GM19467 (cell line): Measurements from ENCODE around the gene EVL.

ENCODE experiments used
- ATAC-seq: cut with Tn5 transposase; IDR thresholded peaks from one replicate; pipeline ENCODE4 v1.9.1; 2021; ENCODE audit warnings: mild to moderate bottlenecking, moderate library complexity; ENCODE audit not compliant: unreplicated experiment

Gene EVL

GRCh38 chr14:100122481-100123223 lies 57.4 kb downstream of the EVL start:
- no peak for ATAC-seq

- no peak for ATAC-seq
These were observed 58.4 kb downstream of the EVL start for GRCh38 chr14:100123618-100124017.

- no peak for ATAC-seq
These were observed 59.4 kb downstream of the EVL start for GRCh38 chr14:100124551-100125088.

- ATAC-seq, result no peak
These were observed 61.2 kb downstream of the EVL start for GRCh38 chr14:100126401-100126800.

GRCh38 chr14:100127853-100128455 lies 62.7 kb downstream of the EVL start:
- ATAC-seq, result no peak

GRCh38 chr14:100128688-100129087 lies 63.5 kb downstream of the EVL start:
- ATAC-seq, result no peak

- no peak for ATAC-seq
These were observed 64.0 kb downstream of the EVL start for GRCh38 chr14:100129161-100129589.

GRCh38 chr14:100130521-100130920 lies 65.3 kb downstream of the EVL start:
- no peak for ATAC-seq

GRCh38 chr14:100131181-100131580 lies 66.0 kb downstream of the EVL start:
- no peak for ATAC-seq

GRCh38 chr14:100132161-100132902 lies 67.1 kb downstream of the EVL start:
- ATAC-seq, result no peak

- ATAC-seq, result no peak
These were observed 67.8 kb downstream of the EVL start for GRCh38 chr14:100132903-100133510.

- ATAC-seq, result no peak
These were observed 69.4 kb downstream of the EVL start for GRCh38 chr14:100134586-100134985.

- no peak for ATAC-seq
These were observed 69.9 kb downstream of the EVL start for GRCh38 chr14:100135073-100135472.

GRCh38 chr14:100135784-100136183 lies 70.6 kb downstream of the EVL start:
- no peak for ATAC-seq

GRCh38 chr14:100137173-100137572 lies 72.0 kb downstream of the EVL start:
- no peak for ATAC-seq

- ATAC-seq, result no peak
These were observed 73.0 kb downstream of the EVL start for GRCh38 chr14:100138082-100138787.

- no peak for ATAC-seq
These were observed 73.7 kb downstream of the EVL start for GRCh38 chr14:100138955-100139354.

- ATAC-seq, result no peak
These were observed 75.3 kb downstream of the EVL start for GRCh38 chr14:100140452-100141078.

GRCh38 chr14:100141098-100141497 lies 75.9 kb downstream of the EVL start:
- ATAC-seq, result no peak
